Astrocyte (in vitro differentiated cells and primary cell): Measurements from ENCODE around the gene CAMK2D. TPM values are rescaled to one million over a fixed set of nuclear protein-coding genes. Genes with fewer than 3 reads are reported as not detected.
A peak's percentile ranks its signal among the peaks of the same experiment; 100 is the strongest.

Experiments used
- DNase-seq: peaks from one replicate; pipeline ENCODE4 v3.0.0-alpha.2; 2010; ENCODE audit warnings: low read depth
- FAIRE-seq: peaks from 2 replicates; lab custom pipeline; 2011; peaks lifted over from hg19 to GRCh38; lab: Jason Lieb, UNC
- H2AFZ ChIP-seq: 2 replicates; pipeline ENCODE4 v1.6.0; 2012; ENCODE audit warnings: low read depth, low read length, inconsistent platforms
- H3K27ac ChIP-seq: 2 replicates; pipeline ENCODE4 v1.5.1; 2011; ENCODE audit warnings: low read depth, low read length, inconsistent platforms
- H3K27me3 ChIP-seq: 2 replicates; pipeline ENCODE4 v1.6.0; 2011; ENCODE audit warnings: low read length, inconsistent platforms; ENCODE audit not compliant: insufficient read depth
- H3K36me3 ChIP-seq: 2 replicates; pipeline ENCODE4 v1.5.1; 2011; ENCODE audit warnings: low read length, inconsistent platforms; ENCODE audit not compliant: insufficient read depth
- H3K4me1 ChIP-seq: 2 replicates; pipeline ENCODE4 v1.5.1; 2011; ENCODE audit warnings: low read length, inconsistent platforms; ENCODE audit not compliant: insufficient read depth
- H3K4me2 ChIP-seq: 2 replicates; pipeline ENCODE4 v1.6.0; 2012; ENCODE audit warnings: low read length, inconsistent platforms
- H3K4me3 ChIP-seq: 2 replicates; pipeline ENCODE4 v1.5.1; 2011; ENCODE audit warnings: low read depth, mild to moderate bottlenecking, low read length, inconsistent platforms; ENCODE audit not compliant: insufficient read depth
- H3K79me2 ChIP-seq: 2 replicates; pipeline ENCODE4 v1.6.0; 2012; ENCODE audit warnings: mild to moderate bottlenecking, low read length, inconsistent platforms; ENCODE audit not compliant: insufficient read depth
- H3K9ac ChIP-seq: 2 replicates; pipeline ENCODE4 v1.6.0; 2012; ENCODE audit warnings: mild to moderate bottlenecking, low read length, inconsistent platforms
- H3K9me3 ChIP-seq: 2 replicates; pipeline ENCODE4 v1.5.1; 2012; ENCODE audit warnings: low read depth, mild to moderate bottlenecking, low read length, inconsistent platforms; ENCODE audit not compliant: insufficient read depth
- H4K20me1 ChIP-seq: 2 replicates; pipeline ENCODE4 v1.6.0; 2012; ENCODE audit warnings: low read length, inconsistent platforms; ENCODE audit not compliant: insufficient read depth
- H3K27ac Mint-ChIP-seq: one replicate; pipeline ENCODE4 v1.8.0; 2021; ENCODE audit warnings: mild to moderate bottlenecking, mixed read lengths; ENCODE audit not compliant: unreplicated experiment
- H3K27me3 Mint-ChIP-seq: one replicate; pipeline ENCODE4 v1.8.0; 2021; ENCODE audit warnings: low read depth, mixed read lengths; ENCODE audit not compliant: unreplicated experiment
- H3K36me3 Mint-ChIP-seq: one replicate; pipeline ENCODE4 v1.8.0; 2021; ENCODE audit warnings: low read depth, mixed read lengths; ENCODE audit not compliant: unreplicated experiment
- H3K4me1 Mint-ChIP-seq: one replicate; pipeline ENCODE4 v1.8.0; 2021; ENCODE audit warnings: low read depth, mixed read lengths; ENCODE audit not compliant: unreplicated experiment
- H3K4me3 Mint-ChIP-seq: one replicate; pipeline ENCODE4 v1.8.0; 2021; ENCODE audit warnings: mild to moderate bottlenecking, moderate library complexity, mixed read lengths; ENCODE audit not compliant: unreplicated experiment
- H3K9me3 Mint-ChIP-seq: one replicate; pipeline ENCODE4 v1.8.0; 2021; ENCODE audit warnings: mild to moderate bottlenecking, mixed read lengths; ENCODE audit not compliant: unreplicated experiment
- CTCF ChIP-seq: IDR thresholded peaks from 2 replicates; pipeline ENCODE4 v1.5.1; 2011; ENCODE audit warnings: low read depth, mild to moderate bottlenecking, inconsistent platforms, low read length, moderate library complexity; ENCODE audit not compliant: insufficient read depth
- EZH2 ChIP-seq: IDR thresholded peaks from 2 replicates; pipeline ENCODE4 v1.6.1; 2012; ENCODE audit warnings: mild to moderate bottlenecking, low read length, inconsistent platforms; ENCODE audit not compliant: insufficient read depth
- total RNA-seq: library from RNA; stranded (reverse); gene quantifications from 2 replicates; pipeline ENCODE4 v1.2.1, GENCODE V29; 2021

CAMK2D gene
- total RNA-seq, 1 donor from 2014 or later: 80.8 TPM

- Histone ChIP-seq H3K4me2 (no peak overlapping the region), H2AFZ (no peak overlapping the region), H4K20me1 (peaks cover 27% of the 10 kb centered on the region), H3K9me3 (no peaks in the 10 kb centered on the region), H3K4me3 (no peak overlapping the region), H3K27ac (no peak overlapping the region), H3K4me1 (peaks cover 14% of the 10 kb centered on the region), H3K79me2 (peaks cover 45% of the 10 kb centered on the region), H3K36me3 (peaks cover 4% of the 10 kb centered on the region), H3K9ac (no peak overlapping the region), H3K27me3 (no peaks in the 10 kb centered on the region)
- Mint-ChIP-seq H3K4me1 (peaks cover 46% of the 10 kb centered on the region), H3K9me3 (no peaks in the 10 kb centered on the region), H3K36me3 (peaks cover 14% of the 10 kb centered on the region), H3K27ac (no peak overlapping the region), H3K27me3 (no peaks in the 10 kb centered on the region), H3K4me3 (no peak overlapping the region)
- FAIRE-seq (no peak), DNase-seq (no peak)
- no peak for TF ChIP-seq EZH2
- TF ChIP-seq CTCF: no peak
Observed at GRCh38 chr4:113678641-113679040, 82.9 kb downstream of the CAMK2D start.

DNA sequence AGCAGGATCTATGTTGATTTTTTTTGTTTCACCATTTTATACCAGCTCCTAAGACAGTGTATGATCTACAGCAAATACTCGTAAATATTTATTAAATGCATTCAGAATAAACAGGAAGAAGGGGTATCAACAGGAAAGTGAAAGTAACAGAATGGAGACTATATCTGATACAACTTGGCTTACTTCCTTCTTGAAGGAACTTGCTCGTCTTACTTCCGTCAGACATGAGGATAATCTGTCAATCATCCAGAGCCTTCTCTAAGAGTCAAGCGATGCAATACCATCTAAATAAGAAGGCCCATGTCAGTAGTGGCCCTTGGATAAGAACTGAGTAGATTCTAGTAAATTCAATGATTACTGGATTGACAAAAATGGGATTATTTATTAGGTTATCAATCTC, 84.2 kb downstream of the CAMK2D start:
- H3K4me1 Mint-ChIP-seq: peaks cover 46% of the 10 kb centered on the region
- no peaks in the 10 kb centered on the region for H3K9me3 ChIP-seq
- no peaks in the 10 kb centered on the region for H3K9me3 Mint-ChIP-seq
- H3K4me3 ChIP-seq: no peak overlapping the region
- peaks cover 11% of the 10 kb centered on the region for H3K4me1 ChIP-seq
- TF ChIP-seq CTCF (no peak), EZH2 (no peak)
- no peak overlapping the region for H2AFZ ChIP-seq
- H3K9ac ChIP-seq: no peak overlapping the region
- no peak overlapping the region for H3K4me3 Mint-ChIP-seq
- H3K27me3 Mint-ChIP-seq: no peaks in the 10 kb centered on the region
- H3K27ac Mint-ChIP-seq: peak overlapping the region; percentile 3
- H4K20me1 ChIP-seq: peaks cover 29% of the 10 kb centered on the region
- peaks cover 4% of the 10 kb centered on the region for H3K36me3 ChIP-seq
- DNase-seq (no peak), FAIRE-seq (no peak)
- H3K79me2 ChIP-seq: peaks cover 44% of the 10 kb centered on the region
- no peak overlapping the region for H3K4me2 ChIP-seq
- H3K36me3 Mint-ChIP-seq: peaks cover 14% of the 10 kb centered on the region
- no peaks in the 10 kb centered on the region for H3K27me3 ChIP-seq
- no peak overlapping the region for H3K27ac ChIP-seq
